Pancreas (tissue), 10 donors: ENCODE measurements around the gene BTBD19. TPM values are rescaled to one million over a fixed set of nuclear protein-coding genes. Genes with fewer than 3 reads are reported as not detected.
A peak's percentile ranks its signal among the peaks of the same experiment; 100 is the strongest.

Experiments
- ATAC-seq, 4 donors: fragments of 200-7000 bp; cut with Tn5 transposase; one replicate each; pipeline versions ENCODE4 v1.8.0 to v1.9.1; 2020; ENCODE audit warnings: mild to moderate bottlenecking in 4 of 4, moderate library complexity in 4 of 4
- DNase-seq, 6 donors: peaks; one replicate each; pipeline ENCODE4 v3.0.0-alpha.2; 2020
- FAIRE-seq: peaks from 2 replicates; lab custom pipeline; 2012; peaks lifted over from hg19 to GRCh38; lab: Jason Lieb, UNC
- H3K27ac ChIP-seq, 4 donors: fragments of 200-600 bp; sonication (generic); 1 replicate in 3 of 4; 2 replicates in 1 of 4; pipeline versions ENCODE4 v1.5.0 to v1.8.0; 2020
- H3K27me3 ChIP-seq, 4 donors: fragments of 200-600 bp; one replicate each; pipeline ENCODE4 v1.8.0; 2021
- H3K36me3 ChIP-seq, 3 donors: fragments of 200-600 bp; sonication (generic) in 1 of 3; one replicate each; pipeline versions ENCODE4 v1.5.0 to v1.8.0; 2020 to 2021
- H3K4me1 ChIP-seq, 3 donors: fragments of 200-600 bp; one replicate each; pipeline ENCODE4 v1.8.0; 2021
- H3K4me3 ChIP-seq, 4 donors: fragments of 200-600 bp; sonication (generic) in 2 of 4; one replicate each; pipeline versions ENCODE4 v1.5.0 to v1.8.0; 2020 to 2021
- H3K9me3 ChIP-seq, 4 donors: fragments of 200-600 bp; one replicate each; pipeline ENCODE4 v1.8.0; 2021
- CTCF ChIP-seq, 4 donors: fragments of 200-600 bp; sonication (generic) in 3 of 4; IDR thresholded peaks; one replicate each; pipeline versions ENCODE4 v1.5.0 to v1.8.0; 2021; ENCODE audit warnings: antibody characterized with exemption in 4 of 4
- WGBS, 2 donors: extraction: QIAGEN DNeasy Blood & Tissue Kit; methylation state at CpG; one replicate each; pipeline ENCODE4 v1.1.7; 2013; 5-methylcytosine and 5-hydroxymethylcytosine counted together
- intact Hi-C, 3 donors: fragments of 100-400 bp; cut with DNase I; formaldehyde crosslinking; loops; one replicate each; pipeline versions ENCODE4 v1.11.1 to v1.14.2; 2022
- polyA plus RNA-seq, 2 donors: library from polyadenylated mRNA; stranded (reverse); fragments of 200-250 nt; gene quantifications; one replicate each; pipeline ENCODE4 v1.2.3, GENCODE V29; 2013
- total RNA-seq, 6 donors: library from RNA; stranded (reverse); fragmentation: NEBNext Ultra II Directional in 4 of 6; extraction: Animal tissue kit (Norgen Biotek cat#: 25700) in 4 of 6; gene quantifications; one replicate each; pipeline versions ENCODE4 v1.2.1 to v1.2.4, GENCODE V29; 2021 to 2023
- donor health status: healthy with polysubstance abuse.
- donor health status: DM: no; HTN: no; CAD: no; lungs with moderate emphysema.
- donor health status: DM: no; HTN: no; CAD: no.
- donor health status: control.
- donor health status: control.
- donor health status: Bipolar disorder and iron deficiency.
- donor health status: DM: yes; HTN: yes; CAD: no.
- donor health status: DM: no; HTN: no; CAD: no.
- donor health status: DM: no; HTN: no; CAD: no.
- donor health status: DM: yes; HTN: yes; CAD: no.

BTBD19 gene
- total and polyA plus RNA-seq, 8 donors: 0.91 to 5.7 (median 2.6) TPM

DNA sequence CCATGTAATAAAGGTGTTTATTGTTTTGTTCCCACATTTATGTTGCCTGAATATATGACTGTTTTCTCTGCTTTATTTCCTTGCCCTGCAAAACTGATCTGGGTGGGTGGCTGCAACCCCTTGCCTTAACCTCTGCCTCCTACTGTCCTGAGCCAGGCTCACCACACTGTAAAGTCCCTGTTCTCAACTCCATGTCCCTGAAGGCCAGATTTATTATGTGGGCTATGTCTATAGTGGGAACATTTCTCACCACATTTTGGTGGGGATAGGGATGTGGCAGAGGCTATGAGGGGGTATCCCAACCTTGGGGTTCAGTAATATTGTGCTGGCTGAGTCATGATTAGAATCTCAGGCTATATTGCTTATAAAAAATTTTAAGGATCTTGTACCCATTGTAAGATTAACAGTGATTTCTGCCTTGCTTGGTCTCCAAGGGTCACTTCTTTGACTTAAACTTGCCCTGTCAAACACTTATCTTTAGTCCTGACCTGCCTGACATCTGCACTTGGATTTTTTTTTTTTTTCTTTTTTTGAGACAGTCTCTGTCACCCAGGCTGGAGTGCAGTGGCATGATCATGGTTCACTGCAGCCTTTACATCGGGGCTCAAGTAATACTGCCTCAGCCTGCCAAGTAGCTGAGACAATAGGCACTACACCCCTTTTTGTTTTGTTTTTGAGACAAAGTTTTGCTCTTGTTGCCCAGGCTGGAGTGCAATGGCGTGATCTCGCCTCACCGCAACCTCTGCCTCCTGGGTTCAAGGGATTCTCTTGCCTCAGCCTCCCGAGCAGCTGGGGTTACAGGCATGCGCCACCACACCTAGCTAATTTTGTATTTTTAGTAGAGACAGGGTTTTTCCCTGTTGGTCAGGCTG is 29.4 kb upstream of the BTBD19 start:
- DNase-seq: peak in 1 of 6 donors; percentile 17
- WGBS, 2 donors: 94 to 95% methylated on average over 6 of the region's 6 CpGs
- intact Hi-C loops: no loop called here
- no peak for FAIRE-seq
- Histone ChIP-seq H3K4me3 (no peak overlapping the region), H3K27ac (no peak overlapping the region), H3K36me3 (peaks cover 0 to 18% (median 9%) of the 10 kb centered on the region in 3 donors), H3K27me3 (no peaks in the 10 kb centered on the region), H3K9me3 (no peaks in the 10 kb centered on the region), H3K4me1 (peaks cover 0 to 24% (median 4%) of the 10 kb centered on the region in 3 donors)
- ATAC-seq: no peak
- TF ChIP-seq CTCF (IDR thresholded peaks at IDR 0.05): no peak

GRCh38 chr1:44780583-44781121 is 27.7 kb upstream of the BTBD19 start:
- H3K27me3 ChIP-seq: no peaks in the 10 kb centered on the region
- H3K4me3 ChIP-seq: no peak overlapping the region
- H3K4me1 ChIP-seq: peaks cover 0 to 21% (median 4%) of the 10 kb centered on the region in 3 donors
- peaks cover 0 to 18% (median 9%) of the 10 kb centered on the region in 3 donors for H3K36me3 ChIP-seq
- no peak for TF ChIP-seq CTCF (IDR thresholded peaks at IDR 0.05)
- intact Hi-C loops: no loop called here
- DNase-seq: peak in 2 of 6 donors; percentile 5 to 15
- no peaks in the 10 kb centered on the region for H3K9me3 ChIP-seq
- 90 to 91% methylated on average over 14 of the region's 14 CpGs for WGBS, 2 donors
- no peak for ATAC-seq
- no peak for FAIRE-seq
- no peak overlapping the region for H3K27ac ChIP-seq

DNA sequence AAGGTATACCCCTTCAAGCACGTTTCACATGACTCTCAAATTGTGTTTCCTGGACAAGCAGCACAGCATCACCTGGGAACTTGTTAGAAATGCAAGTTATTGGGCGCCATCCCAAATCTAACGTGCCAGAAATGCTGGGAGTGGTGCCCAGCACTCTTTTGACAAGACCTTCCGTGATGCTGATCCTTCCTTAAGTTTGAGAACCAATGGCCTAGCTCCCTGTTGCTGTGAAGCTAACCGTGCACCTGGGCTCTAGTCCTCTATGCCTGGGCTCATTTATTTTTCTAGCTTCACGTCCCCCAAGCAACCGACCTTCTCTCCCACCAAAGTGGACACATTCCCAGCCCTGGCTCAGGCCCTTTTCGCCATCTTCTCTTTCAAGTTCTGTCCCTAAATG is 24.6 kb upstream of the BTBD19 start:
- no peak overlapping the region for H3K27ac ChIP-seq
- ATAC-seq: peak in 1 of 4 donors; percentile 6

DNA sequence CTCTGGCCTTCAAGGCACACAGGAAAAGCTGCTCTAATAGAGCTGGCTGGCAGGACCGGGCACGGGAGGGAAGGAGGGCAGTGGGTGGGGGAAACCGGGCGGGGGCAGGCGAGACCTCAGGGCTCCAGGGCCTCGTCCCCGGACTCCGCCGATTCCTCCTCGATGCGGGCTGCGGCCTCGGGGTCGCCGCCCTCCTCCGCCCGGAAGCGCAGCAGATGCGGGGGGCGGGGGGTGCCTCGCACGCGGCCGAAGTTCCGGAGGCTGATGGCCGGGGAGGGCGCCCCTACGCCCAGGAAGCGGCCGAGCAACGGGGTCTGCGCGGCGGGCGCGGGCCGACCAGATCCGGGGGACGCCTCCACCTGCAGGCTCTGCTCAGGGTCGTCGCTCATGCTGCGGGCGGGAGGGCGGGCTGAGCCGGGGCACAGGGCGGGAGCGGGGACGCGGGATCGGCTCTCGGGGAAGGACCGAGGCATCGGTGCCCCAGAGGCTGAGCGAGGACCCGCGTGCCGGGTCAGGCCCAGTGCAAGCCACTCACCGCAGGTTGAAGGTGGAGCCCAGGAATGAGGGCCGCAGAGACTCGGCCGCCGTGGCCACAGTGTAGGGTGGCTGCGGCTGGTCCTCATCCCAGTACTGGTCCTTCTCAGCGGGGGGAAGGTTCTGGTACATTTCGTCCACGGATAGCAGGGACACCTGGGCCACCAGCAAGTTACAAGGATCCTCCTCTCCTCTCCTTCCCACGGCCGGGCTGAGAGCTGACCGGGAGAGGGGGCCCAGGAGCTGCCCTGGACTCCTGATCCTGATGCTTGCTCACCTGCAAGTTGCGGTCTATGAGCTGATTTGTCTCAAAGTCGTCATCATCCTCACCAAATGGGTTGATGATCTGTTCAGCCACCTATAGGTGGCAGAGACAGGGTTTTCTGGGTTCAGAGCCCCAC is 24.0 kb upstream of the BTBD19 start:
- Histone ChIP-seq H3K4me1 (peaks cover 0 to 10% (median 0%) of the 10 kb centered on the region in 3 donors), H3K27ac (no peak overlapping the region), H3K36me3 (no peaks in the 10 kb centered on the region), H3K9me3 (no peaks in the 10 kb centered on the region), H3K4me3 (peak overlapping the region; percentile 23 to 47 (median 34)), H3K27me3 (no peaks in the 10 kb centered on the region)
- 14% methylated on average over 50 to 71 of the region's 71 CpGs for WGBS, 2 donors
- intact Hi-C loops: loop anchor here in 1 of 3 donors (5.0 kb wide), 2 partner anchors 58 to 228 kb away; partner anchors contain the start of genes HECTD3, PTCH2 and UROD
- TF ChIP-seq CTCF (IDR thresholded peaks at IDR 0.05): no peak
- ATAC-seq (peak; percentile 14 to 31 (median 19)), DNase-seq (peak in 3 of 6 donors; percentile 40 to 78 (median 53)), FAIRE-seq (no peak)

More for the DNA sequence above, 24.6 kb upstream of the BTBD19 start:
- DNase-seq: peak in 1 of 6 donors; percentile 62
- peaks cover 0 to 10% (median 0%) of the 10 kb centered on the region in 3 donors for H3K4me1 ChIP-seq
- no peak for FAIRE-seq
- peaks cover 0 to 5% (median under 1%) of the 10 kb centered on the region in 3 donors for H3K36me3 ChIP-seq
- peak overlapping the region in 2 of 4 donors; percentile 37 to 47 for H3K4me3 ChIP-seq
- no peaks in the 10 kb centered on the region for H3K27me3 ChIP-seq
- no peak for TF ChIP-seq CTCF (IDR thresholded peaks at IDR 0.05)
- intact Hi-C loops: no loop called here
- no peaks in the 10 kb centered on the region for H3K9me3 ChIP-seq
- 40 to 41% methylated on average over 8 of the region's 8 CpGs for WGBS, 2 donors
